ENCODE results near the gene SLC35D1.

SLC35D1 gene

GRCh38 chr1:66951513-66951912 lies 102.4 kb downstream of the SLC35D1 start:
- no peak for TF ChIP-seq CTCF (IDR thresholded peaks at IDR 0.05)
